ENCODE measurements around the gene LMOD3.

GRCh38 chr3:69104586-69104985 lies 17.8 kb downstream of the LMOD3 start:
- TF ChIP-seq POLR2A (IDR thresholded peaks at IDR 0.05), result no peak
- no peak for TF ChIP-seq CTCF (IDR thresholded peaks at IDR 0.05)

Data from testis (tissue), 2 donors.